ENCODE data around the gene BCL3.
"Not testable (repeated sequence)": the region's sequence is repeated elsewhere in the genome, so short reads cannot be mapped to it uniquely, and the experiment has no call there.

Gene BCL3

GRCh38 chr19:44770550-44771257 is 22.2 kb downstream of the BCL3 start:
- Histone ChIP-seq H3K9ac (ENCODE audit: low read depth, low read length) (0 out of 2 replicates have a peak overlapping the region, but pooled peaks have one; percentile 22), H3K9me3 (ENCODE audit: control insufficient read depth, insufficient read depth, low read length) (peaks cover 7% of the 10 kb centered on the region; the same call in 1 of the 2 replicates)

GRCh38 chr19:44772144-44772543 is 23.6 kb downstream of the BCL3 start:
- not testable (repeated sequence) for H3K9me3 ChIP-seq (ENCODE audit: control insufficient read depth, insufficient read depth, low read length); H3K4me1 ChIP-seq (ENCODE audit: insufficient read depth, low read length); H3K9ac ChIP-seq (ENCODE audit: low read depth, low read length); H3K36me3 ChIP-seq (ENCODE audit: insufficient read depth, low read length)

More at GRCh38 chr19:44770550-44771257, 22.2 kb downstream of the BCL3 start:
- H3K4me1 ChIP-seq (ENCODE audit: insufficient read depth, low read length): no peaks in the 10 kb centered on the region
- no peaks in the 10 kb centered on the region for H3K36me3 ChIP-seq (ENCODE audit: insufficient read depth, low read length)

GRCh38 chr19:44772959-44773358 is 24.5 kb downstream of the BCL3 start:
- Histone ChIP-seq H3K4me1 (ENCODE audit: insufficient read depth, low read length) (no peaks in the 10 kb centered on the region; the same call in 1 of the 2 replicates), H3K9me3 (ENCODE audit: control insufficient read depth, insufficient read depth, low read length) (peaks cover 7% of the 10 kb centered on the region; the same call in 1 of the 2 replicates), H3K9ac (ENCODE audit: low read depth, low read length) (no peak overlapping the region), H3K36me3 (ENCODE audit: insufficient read depth, low read length) (no peaks in the 10 kb centered on the region)

- no peak overlapping the region for H3K9ac ChIP-seq (ENCODE audit: low read depth, low read length)
- no peaks in the 10 kb centered on the region; the same call in 1 of the 2 replicates for H3K4me1 ChIP-seq (ENCODE audit: insufficient read depth, low read length)
- no peaks in the 10 kb centered on the region for H3K9me3 ChIP-seq (ENCODE audit: control insufficient read depth, insufficient read depth, low read length)
- H3K36me3 ChIP-seq (ENCODE audit: insufficient read depth, low read length): no peaks in the 10 kb centered on the region
Observed at GRCh38 chr19:44775676-44776240, 27.2 kb downstream of the BCL3 start.

GRCh38 chr19:44776402-44777096 is 28.0 kb downstream of the BCL3 start:
- Histone ChIP-seq H3K36me3 (ENCODE audit: insufficient read depth, low read length) (no peaks in the 10 kb centered on the region), H3K9ac (ENCODE audit: low read depth, low read length) (no peak overlapping the region), H3K9me3 (ENCODE audit: control insufficient read depth, insufficient read depth, low read length) (no peaks in the 10 kb centered on the region), H3K4me1 (ENCODE audit: insufficient read depth, low read length) (no peaks in the 10 kb centered on the region; the same call in 1 of the 2 replicates)

DNA sequence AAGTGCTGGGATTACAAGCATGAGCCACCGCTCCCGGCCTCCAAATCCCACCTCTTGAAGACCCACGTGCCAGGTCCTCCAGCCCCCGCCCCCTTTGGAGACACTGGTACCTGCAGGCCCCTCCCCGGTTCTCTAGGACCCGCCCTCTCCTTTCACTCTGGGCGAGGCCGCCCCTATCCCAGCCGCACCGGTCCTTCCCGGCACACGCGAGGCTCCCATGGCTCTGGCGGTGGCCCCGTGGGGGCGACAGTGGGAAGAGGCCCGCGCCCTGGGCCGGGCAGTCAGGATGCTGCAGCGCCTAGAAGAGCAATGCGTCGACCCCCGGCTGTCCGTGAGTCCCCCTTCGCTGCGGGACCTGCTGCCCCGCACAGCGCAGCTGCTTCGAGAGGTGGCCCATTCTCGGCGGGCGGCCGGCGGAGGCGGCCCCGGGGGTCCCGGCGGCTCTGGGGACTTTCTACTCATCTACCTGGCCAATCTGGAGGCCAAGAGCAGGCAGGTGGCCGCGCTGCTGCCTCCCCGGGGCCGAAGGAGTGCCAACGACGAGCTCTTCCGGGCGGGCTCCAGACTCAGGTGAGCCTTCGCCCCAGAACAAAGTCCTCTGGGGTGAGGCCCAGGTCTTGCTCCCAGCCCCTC is 29.3 kb downstream of the BCL3 start, which contains the start of gene CBLC:
Gene CBLC (plus strand): TSS at position 176 of the 633 bp plus-strand sequence. CDS start 42 bp downstream, at position 218.
- Histone ChIP-seq H3K9ac (ENCODE audit: low read depth, low read length) (peak within 1 kb of the TSS; percentile 62), H3K4me1 (ENCODE audit: insufficient read depth, low read length) (no peaks in the 10 kb centered on the region; the same call in 1 of the 2 replicates), H3K36me3 (ENCODE audit: insufficient read depth, low read length) (no peaks in the 10 kb centered on the region), H3K9me3 (ENCODE audit: control insufficient read depth, insufficient read depth, low read length) (no peaks in the 10 kb centered on the region)

DNA sequence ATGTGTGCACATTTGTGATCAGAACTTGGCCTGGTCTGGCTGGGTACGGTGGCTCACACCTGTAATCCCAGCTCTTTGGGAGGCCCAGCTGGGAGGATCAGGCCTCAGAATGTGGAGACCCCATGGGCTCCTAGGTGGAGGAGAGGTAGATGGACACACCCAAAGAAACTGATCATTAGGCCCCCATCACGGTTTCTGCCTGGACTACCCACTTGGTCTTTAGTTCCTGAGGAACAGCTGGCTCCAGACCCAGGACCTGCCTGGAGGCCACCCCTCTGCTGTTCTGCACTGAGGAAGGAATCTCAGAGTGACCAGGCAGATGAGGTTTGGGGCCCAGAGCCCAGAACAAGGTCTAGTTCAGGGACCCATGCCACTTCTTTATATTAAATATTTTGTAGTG is 30.6 kb downstream of the BCL3 start:
- Histone ChIP-seq H3K36me3 (ENCODE audit: insufficient read depth, low read length) (no peaks in the 10 kb centered on the region), H3K4me1 (ENCODE audit: insufficient read depth, low read length) (no peaks in the 10 kb centered on the region; the same call in 1 of the 2 replicates), H3K9ac (ENCODE audit: low read depth, low read length) (no peak overlapping the region), H3K9me3 (ENCODE audit: control insufficient read depth, insufficient read depth, low read length) (no peaks in the 10 kb centered on the region)

GRCh38 chr19:44781694-44782093 is 33.2 kb downstream of the BCL3 start:
- not testable (repeated sequence) for H3K4me1 ChIP-seq (ENCODE audit: insufficient read depth, low read length); H3K9ac ChIP-seq (ENCODE audit: low read depth, low read length); H3K9me3 ChIP-seq (ENCODE audit: control insufficient read depth, insufficient read depth, low read length); H3K36me3 ChIP-seq (ENCODE audit: insufficient read depth, low read length)

DNA sequence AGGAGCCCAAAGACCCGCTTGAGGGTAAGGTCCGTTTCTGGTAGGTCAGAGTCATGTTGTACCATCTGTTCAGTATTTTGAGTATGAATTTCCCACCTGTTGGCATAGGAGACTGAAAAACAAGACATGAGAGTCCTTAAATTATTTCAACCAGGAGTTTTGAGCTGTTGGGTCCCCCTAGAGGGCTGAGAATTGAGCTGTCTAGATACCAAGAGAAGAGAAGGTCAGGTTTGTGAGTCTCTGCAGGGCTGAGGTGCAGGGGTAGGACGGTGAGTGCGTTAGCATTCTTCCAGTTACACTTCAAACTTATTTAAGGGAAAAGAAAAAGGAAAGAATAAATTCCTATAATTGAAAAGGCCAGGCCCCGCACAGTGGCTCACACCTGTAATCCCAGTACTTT is 34.2 kb downstream of the BCL3 start:
- Histone ChIP-seq H3K36me3 (ENCODE audit: insufficient read depth, low read length) (no peaks in the 10 kb centered on the region), H3K9ac (ENCODE audit: low read depth, low read length) (no peak overlapping the region), H3K9me3 (ENCODE audit: control insufficient read depth, insufficient read depth, low read length) (no peaks in the 10 kb centered on the region), H3K4me1 (ENCODE audit: insufficient read depth, low read length) (no peaks in the 10 kb centered on the region)

GRCh38 chr19:44783545-44783944 is 35.0 kb downstream of the BCL3 start:
- H3K9ac ChIP-seq (ENCODE audit: low read depth, low read length): no peak overlapping the region
- H3K9me3 ChIP-seq (ENCODE audit: control insufficient read depth, insufficient read depth, low read length): no peaks in the 10 kb centered on the region
- no peaks in the 10 kb centered on the region for H3K36me3 ChIP-seq (ENCODE audit: insufficient read depth, low read length)
- H3K4me1 ChIP-seq (ENCODE audit: insufficient read depth, low read length): no peaks in the 10 kb centered on the region

DNA sequence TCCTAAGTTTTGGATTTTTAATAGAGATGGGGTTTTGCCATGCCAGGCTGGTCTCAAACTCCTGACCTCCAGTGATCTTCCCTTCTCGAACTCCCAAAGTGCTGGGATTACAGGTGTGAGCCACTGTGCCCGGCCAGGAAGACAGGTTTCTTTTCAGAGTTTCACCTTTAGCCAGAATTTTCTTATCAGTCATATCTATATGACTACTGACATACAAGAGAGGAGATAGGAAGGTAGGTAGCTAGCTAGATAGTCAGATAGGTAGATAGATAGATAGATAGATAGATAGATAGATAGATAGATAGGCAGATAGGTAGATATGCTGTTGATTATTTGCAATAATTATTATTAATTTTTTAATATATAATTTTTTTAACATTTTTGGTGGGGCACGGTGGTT is 36.8 kb downstream of the BCL3 start:
- Histone ChIP-seq H3K9ac (ENCODE audit: low read depth, low read length) (no peak overlapping the region), H3K36me3 (ENCODE audit: insufficient read depth, low read length) (no peaks in the 10 kb centered on the region), H3K9me3 (ENCODE audit: control insufficient read depth, insufficient read depth, low read length) (no peaks in the 10 kb centered on the region), H3K4me1 (ENCODE audit: insufficient read depth, low read length) (no peaks in the 10 kb centered on the region)

- Histone ChIP-seq H3K36me3 (ENCODE audit: insufficient read depth, low read length) (no peaks in the 10 kb centered on the region; the same call in 1 of the 2 replicates), H3K4me1 (ENCODE audit: insufficient read depth, low read length) (no peaks in the 10 kb centered on the region), H3K9me3 (ENCODE audit: control insufficient read depth, insufficient read depth, low read length) (no peaks in the 10 kb centered on the region), H3K9ac (ENCODE audit: low read depth, low read length) (no peak overlapping the region)
Observed at GRCh38 chr19:44785993-44786392, 37.5 kb downstream of the BCL3 start.

DNA sequence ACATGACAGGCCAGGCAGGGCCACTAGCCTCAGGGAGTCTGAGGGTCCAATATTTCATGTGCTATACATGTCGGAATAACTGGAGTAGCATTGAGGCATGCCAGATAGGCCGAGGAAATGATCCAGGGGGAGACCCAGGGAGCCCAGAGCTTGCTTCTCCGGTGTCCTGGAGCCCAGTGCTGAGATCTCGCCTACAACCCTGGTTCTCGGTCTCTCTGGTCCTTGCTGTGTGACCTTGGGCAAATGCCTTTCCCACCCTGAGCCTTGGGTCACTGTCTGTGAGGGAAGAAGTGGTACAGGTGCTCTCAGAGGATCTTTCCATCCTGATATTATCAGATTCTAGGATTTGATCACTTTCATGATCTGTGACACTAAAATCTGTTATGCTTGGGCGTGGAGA is 40.5 kb downstream of the BCL3 start:
- no peak overlapping the region for H3K9ac ChIP-seq (ENCODE audit: low read depth, low read length)
- H3K9me3 ChIP-seq (ENCODE audit: control insufficient read depth, insufficient read depth, low read length): no peaks in the 10 kb centered on the region
- no peaks in the 10 kb centered on the region; the same call in 1 of the 2 replicates for H3K36me3 ChIP-seq (ENCODE audit: insufficient read depth, low read length)
- no peaks in the 10 kb centered on the region; the same call in 1 of the 2 replicates for H3K4me1 ChIP-seq (ENCODE audit: insufficient read depth, low read length)

- Histone ChIP-seq H3K9me3 (ENCODE audit: control insufficient read depth, insufficient read depth, low read length) (no peaks in the 10 kb centered on the region), H3K36me3 (ENCODE audit: insufficient read depth, low read length) (no peaks in the 10 kb centered on the region; the same call in 1 of the 2 replicates), H3K9ac (ENCODE audit: low read depth, low read length) (no peak overlapping the region), H3K4me1 (ENCODE audit: insufficient read depth, low read length) (no peaks in the 10 kb centered on the region; the same call in 1 of the 2 replicates)
Observed at GRCh38 chr19:44789943-44790483, 41.5 kb downstream of the BCL3 start.
